ENCODE data around the gene SULT1C3.
"Not testable (repeated sequence)": the region's sequence is repeated elsewhere in the genome, so short reads cannot be mapped to it uniquely, and the experiment has no call there.

The SULT1C3 gene

DNA sequence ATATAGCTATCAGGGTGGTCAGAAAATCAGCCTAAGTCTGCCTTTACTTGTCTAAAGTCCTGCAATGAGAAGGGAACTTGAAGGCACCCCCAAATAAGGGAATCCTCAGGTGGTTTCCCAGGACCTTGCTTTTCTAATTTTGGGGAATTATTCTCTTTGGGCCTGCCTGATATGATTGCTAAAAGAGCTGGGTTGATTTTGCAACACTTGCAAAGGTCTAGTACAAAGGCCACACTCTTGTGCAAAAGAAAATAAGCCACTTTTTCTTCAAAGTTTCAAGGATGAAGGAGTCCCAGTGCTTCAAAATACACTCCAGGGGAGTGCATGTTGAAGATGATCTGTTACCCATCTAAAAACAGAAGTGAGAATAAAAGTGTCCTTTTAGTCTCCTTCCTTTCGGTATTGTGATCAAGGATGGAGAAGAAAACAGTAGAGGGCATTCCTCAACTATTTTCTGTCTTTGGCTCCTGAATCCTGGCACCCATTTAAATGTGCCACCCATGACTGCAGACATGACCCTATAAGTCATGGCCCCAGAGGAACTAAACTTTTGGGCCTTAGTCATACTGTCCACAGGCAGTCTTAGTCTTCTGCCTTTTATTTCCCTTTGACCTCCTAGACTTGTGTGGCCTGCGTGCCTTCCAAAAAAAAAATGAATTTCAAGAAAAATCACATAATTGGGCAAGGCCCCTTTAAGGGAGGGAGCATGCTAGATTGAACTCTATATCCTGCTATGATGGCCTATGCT, 5.1 kb downstream of the SULT1C3 start:
- in situ Hi-C loops (cut with MboI; ENCODE audit: low sequenced_read_pairs) = no loop called here

DNA sequence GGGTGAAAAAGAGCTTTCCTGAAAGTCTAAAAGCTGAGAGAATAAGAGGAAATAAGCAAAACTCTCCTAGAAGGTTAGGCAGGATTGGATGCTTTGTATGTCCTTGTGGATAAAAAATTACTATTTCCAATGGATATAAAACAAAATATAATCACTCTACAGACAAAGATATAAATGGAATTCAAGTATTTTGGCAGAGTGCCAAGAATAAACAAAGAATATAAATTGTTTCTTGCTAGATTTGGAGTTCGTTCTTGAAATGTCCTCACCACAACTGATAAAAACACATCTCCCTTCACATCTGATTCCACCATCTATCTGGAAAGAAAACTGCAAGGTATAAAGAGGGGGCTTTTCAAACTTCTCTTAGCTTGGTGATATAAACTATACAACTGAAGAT, 13.3 kb downstream of the SULT1C3 start:
- in situ Hi-C loops (cut with MboI; ENCODE audit: low sequenced_read_pairs) = no loop called here

DNA sequence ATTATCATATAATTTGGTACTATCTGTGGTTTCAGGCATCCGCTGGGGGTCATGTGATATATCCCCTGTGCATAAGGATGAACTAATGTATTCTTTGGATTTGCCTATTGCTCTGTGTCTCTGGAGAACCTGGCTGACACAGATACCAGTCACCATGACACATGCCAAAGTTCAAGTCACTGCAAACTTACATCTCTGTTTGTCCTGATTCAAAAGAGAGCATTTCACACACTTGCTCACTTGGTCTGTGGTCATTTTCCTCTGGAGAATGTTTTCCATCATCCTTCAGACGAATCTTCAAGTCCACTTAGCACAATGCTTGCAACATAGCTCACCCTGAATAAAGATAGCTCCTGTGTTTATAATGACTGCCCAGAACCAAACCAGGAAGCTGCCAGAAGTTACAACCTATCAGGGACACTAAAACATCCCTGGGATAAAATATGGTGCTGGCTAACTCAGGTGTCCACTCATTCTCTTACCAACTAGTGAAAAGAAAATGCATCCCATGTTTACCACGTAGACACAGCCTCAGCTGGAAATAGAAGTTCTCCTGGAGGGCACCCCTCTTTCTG, 18.1 kb downstream of the SULT1C3 start:
- in situ Hi-C loops (cut with MboI; ENCODE audit: low sequenced_read_pairs) = no loop called here

DNA sequence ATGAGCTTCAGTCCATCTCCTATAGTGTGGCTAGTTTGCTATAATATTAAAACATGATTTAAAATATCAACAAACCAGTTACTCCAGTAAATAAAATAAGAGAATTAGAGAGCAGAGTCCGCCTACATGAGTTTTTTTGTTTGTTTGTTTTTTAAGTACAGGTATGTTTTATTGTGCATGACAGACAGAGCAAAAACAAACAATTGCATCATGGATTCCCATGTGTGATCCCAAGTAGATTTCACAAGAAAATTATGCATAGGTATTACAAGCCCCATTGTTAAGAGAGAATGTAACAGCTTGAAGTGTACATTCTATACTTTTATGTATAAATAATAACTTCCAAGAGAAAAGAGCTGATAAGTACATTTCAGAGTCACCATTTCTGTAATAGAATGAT, 21.0 kb downstream of the SULT1C3 start:
- in situ Hi-C loops (cut with MboI; ENCODE audit: low sequenced_read_pairs) = no loop called here

DNA sequence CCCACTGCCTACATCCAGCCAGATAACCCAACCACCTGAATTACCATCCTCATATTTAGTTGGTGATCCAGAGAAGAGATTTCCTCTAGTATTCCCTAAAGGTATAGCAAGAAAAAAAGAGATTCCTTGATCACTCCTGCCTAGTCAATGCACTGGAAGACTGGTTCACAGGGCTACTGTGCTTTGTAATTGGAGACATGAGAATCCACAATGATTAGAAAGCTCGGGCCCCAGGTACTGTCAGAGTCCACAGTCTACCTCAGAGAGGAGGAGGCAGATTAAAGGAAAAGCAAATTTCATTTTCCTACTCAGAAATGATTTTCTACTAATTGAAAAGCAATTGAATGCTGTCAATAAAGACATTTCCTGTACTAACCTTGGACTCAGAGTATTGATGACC, 22.3 kb downstream of the SULT1C3 start:
- in situ Hi-C loops (cut with MboI; ENCODE audit: low sequenced_read_pairs) = no loop called here

DNA sequence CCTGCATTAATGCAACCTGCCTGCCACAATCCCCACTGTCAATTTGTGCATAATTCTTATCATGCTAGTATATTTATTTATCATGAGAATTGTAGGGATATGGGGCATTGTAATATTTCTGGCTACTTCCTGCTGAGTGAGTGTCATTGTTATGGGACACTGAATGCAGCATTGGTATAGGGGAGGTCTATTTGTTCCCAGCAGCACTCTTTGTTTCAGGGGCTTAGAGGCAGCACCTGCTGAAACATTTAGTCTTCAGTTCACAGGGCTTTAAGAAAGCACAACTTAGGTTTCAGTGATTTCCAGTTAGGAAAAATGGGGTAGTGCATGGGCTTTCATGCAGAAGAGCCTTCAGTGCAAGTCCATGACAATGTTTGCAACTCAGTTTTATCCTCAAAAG, 23.6 kb downstream of the SULT1C3 start:
- in situ Hi-C loops (cut with MboI; ENCODE audit: low sequenced_read_pairs) = no loop called here

DNA sequence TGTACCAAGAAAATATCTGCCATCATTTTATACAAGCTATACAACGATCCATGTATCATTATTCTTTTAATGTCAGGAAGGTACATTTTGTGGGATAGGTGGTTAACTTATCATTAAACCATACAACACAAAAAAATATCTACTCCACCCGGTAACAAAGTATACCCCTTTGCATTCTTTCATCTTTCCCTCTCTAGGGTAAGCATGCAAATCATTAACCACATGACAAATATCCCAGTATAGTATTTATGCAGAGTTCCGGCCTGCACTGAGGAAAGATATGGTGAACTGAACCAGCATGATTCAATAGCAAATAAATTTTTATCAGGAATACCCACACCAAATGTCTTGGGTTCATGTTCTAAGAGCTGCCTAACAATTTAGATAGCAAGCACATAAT, 26.4 kb downstream of the SULT1C3 start:
- in situ Hi-C loops (cut with MboI; ENCODE audit: low sequenced_read_pairs) = no loop called here

DNA sequence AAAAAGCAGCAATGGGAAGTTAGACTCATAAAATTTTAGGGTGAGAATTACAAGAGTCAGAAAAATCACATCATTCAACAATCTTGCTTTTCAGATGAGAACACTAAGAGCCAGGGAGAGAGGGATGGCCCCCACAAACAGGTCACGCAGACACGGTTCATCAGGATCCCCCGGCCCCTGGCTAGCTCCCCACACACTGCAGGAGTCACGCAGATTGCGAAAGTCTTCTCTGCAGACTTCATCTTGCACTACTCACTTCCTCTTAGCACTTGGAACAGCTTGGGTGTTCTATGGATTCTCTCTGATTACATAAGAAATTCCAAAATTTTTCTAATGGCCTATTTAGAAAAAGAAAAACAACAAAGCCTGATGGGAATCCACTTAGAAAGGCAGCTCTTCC, 27.3 kb downstream of the SULT1C3 start:
- in situ Hi-C loops (cut with MboI; ENCODE audit: low sequenced_read_pairs) = no loop called here

DNA sequence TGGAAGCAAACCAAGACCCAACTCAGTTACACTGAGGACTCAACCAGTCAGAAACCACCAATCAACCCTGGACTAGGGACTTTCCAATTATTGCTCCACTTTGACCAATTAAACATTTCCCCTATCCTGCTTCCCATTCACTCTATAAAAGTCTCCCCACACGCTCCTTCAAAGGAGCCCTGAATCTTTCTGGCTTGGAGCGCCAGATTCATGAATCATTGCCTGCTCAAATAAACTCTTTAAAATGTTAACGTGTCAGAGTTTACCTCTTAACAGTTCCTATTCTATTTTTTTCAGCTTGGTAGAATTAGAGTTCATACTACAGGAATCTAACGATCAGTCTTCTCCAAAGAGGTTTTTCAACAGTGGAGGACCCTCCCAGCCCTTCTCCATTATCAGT, 28.2 kb downstream of the SULT1C3 start:
- in situ Hi-C loops (cut with MboI; ENCODE audit: low sequenced_read_pairs) = no loop called here

DNA sequence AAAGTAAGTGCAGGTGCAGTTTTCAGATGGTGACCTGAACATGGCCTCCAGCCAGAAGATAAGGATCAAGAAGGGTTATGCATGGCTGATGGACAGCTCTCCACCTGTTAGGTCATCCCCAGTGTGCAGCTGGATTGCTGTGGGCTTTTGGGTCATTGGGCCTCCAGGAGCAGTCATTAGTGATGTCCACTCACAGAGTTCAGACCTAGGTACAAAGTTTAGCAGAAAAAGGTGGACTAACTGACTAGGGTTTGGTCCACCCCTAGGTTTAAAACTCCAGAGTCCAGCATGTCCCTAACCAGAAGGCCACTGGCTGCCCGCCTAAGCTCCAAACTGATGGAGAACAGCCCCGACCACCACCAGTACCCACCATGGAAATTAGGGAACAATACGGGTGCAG, 30.6 kb downstream of the SULT1C3 start:
- in situ Hi-C loops (cut with MboI; ENCODE audit: low sequenced_read_pairs) = no loop called here

DNA sequence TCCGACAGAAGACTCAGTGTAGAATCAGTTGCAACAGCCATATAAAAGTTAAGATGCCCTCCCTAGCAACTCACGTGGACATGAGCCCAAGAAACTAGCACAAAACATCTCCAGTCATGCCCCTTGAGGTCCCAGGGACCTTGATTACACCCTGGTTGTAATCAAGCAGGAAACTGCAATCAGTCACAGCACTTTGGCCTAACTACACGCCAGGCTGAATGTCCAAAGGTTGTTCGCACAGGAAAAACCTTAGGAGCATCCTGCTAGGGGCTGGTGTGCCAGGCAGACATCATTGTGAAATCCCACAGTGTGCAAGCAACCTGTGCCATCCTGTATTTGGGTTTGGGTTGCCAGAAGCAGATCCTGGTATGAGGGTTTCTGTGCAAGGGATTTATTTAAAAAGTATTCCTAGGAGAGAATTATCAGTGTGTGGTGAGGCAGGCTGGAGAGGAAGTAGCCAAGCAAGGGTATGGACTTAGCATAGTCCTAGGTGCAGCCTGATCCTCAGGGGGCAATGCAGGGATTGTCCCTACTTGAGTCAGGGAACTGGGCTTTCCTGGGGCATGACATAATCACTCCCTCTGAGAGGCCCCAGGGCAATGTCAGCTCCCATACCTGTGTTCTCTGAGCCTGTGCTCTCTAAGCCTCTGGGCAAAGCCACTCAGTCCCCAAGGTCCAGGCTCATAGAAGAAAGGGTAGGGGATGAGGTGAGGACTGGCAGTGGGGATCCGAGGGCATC, 31.2 kb downstream of the SULT1C3 start:
- in situ Hi-C loops (cut with MboI; ENCODE audit: low sequenced_read_pairs) = no loop called here

DNA sequence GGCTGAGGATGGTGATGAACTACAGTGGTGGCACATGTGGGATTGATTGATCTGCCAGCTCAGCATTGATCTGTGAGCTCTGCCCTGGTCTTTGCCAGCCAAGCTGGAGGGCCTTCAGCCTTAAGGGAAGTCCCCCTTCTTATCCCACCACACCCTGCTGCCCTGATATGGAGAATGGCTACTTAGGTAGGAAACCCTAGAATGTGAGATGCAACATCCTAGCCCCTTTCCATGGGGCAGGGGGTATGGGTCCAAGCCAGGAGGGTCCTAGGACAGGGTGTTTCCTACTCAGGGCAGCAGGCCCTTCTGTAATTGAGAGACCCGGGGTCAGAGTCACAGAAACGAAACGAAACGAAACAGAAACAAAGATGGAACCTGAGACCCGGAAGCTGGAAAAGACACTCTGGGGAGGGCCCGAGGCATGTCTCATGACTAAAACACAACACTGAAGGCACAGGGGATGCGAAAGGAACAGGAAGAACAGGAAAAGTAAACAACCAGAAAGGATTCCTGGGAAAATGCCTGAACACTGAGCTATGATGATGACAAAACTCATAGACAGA, 32.0 kb downstream of the SULT1C3 start:
- in situ Hi-C loops (cut with MboI; ENCODE audit: low sequenced_read_pairs) = no loop called here

DNA sequence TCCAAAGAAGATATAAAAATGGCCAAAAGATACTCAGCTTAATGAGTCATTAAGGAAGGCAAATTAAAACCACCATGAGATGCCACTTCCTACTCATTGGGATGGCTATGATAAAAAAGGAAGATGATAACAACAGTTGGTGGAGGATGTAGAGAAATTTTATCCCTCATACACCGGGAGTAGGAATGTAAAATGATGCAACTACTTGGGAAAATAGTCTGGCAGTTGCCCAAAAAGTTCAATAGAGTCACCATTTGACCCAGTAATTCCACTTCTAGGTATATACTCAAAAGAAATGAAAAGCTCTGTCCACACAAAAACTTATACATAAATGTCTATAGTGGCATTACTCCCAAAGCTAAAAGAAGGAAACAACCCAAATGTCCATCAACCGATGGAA, 38.9 kb downstream of the SULT1C3 start:
- in situ Hi-C loops (cut with MboI; ENCODE audit: low sequenced_read_pairs) = no loop called here

DNA sequence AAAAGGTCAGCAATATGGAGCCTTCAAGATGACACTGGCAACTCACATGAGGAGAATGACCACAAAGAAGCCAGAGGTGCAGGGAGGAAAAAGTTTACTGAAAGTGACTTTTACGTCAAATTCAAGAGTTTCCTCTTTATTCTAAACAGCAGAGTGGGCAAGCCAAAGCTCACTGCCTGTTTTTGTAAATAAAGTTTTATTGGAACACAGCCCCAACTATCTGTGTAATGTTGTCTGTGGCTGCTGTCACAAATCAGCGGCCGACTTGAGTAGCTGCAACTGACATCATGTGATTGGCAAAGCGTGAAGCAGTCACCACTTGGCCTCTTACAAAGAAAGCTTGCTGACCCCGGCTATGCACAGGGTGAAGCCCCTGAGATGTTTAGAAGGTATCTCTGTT, 39.7 kb downstream of the SULT1C3 start:
- in situ Hi-C loops (cut with MboI; ENCODE audit: low sequenced_read_pairs) = no loop called here

DNA sequence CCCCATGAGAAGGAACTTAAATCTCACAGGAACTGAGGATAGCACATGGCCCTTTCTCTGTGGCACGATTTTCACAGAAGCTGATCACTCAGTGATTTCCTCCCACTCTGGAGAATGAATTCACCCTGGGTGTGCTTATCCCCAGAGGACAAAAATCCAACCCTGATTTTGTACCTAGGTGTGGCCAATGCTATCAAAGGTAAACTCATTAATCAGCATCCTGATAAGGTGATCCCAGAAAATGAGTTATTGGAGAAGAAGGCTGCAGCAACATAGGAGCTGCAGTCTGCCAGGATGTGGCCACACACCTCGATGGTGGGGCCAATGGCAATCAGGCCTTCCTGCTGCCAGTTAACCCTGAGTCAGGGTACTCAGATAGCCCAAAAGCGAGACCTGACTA, 40.7 kb downstream of the SULT1C3 start:
- in situ Hi-C loops (cut with MboI; ENCODE audit: low sequenced_read_pairs) = no loop called here

DNA sequence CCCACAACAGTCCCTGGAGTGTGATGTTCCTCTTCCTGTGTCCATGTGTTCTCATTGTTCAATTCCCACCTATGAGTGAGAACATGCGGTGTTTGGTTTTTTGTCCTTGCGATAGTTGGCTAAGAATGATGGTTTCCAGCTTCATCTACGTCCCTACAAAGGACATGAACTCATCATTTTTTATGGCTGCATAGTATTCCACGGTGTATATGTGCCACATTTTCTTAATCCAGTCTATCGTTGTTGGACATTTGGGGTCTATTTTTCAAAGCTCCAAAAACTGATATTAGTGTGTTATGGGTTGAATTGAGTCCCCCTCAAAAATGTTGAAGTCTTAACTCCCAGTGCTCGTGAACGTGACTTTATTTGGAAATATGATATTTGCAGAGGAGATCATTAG, 44.8 kb downstream of the SULT1C3 start:
- in situ Hi-C loops (cut with MboI; ENCODE audit: low sequenced_read_pairs) = not testable (repeated sequence)

DNA sequence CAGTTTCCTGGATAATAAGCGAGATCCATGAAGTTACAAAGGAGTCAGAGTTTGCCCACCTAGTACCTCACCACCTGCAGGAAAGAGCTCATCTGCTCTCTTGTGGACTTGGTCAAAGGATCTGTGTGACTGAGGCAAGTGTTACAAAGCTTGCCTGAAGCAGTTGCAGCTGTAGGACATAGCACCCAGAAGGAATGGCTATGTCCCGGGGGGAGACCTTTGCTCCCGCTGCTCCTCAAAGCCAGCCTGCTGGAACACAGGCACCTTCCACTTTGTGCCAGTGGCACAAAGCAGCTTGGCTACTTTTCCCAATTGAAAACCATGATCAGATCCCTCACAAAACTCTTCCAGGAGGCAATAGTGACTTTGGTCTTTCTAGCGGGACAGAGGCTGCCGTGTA, 45.8 kb downstream of the SULT1C3 start:
- in situ Hi-C loops (cut with MboI; ENCODE audit: low sequenced_read_pairs) = no loop called here

DNA sequence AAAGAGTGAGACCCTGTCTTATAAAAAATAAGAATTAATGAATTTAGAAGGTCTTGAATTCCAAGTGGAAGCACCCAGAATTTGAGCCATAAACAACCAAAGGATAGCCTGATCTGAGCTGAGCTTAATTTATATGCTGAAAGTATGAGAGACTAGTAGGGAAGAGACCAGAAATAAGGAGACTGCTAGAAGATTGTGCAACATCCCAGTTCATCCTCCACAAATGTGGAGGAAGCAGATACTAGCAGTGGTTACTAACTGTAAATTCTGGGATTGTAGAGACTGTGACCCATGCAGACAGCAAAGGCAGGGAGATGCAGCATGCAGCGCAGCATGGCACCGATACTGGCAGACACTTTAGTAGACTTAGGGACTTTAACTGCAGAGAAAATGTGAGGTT, 47.4 kb downstream of the SULT1C3 start:
- in situ Hi-C loops (cut with MboI; ENCODE audit: low sequenced_read_pairs) = no loop called here

DNA sequence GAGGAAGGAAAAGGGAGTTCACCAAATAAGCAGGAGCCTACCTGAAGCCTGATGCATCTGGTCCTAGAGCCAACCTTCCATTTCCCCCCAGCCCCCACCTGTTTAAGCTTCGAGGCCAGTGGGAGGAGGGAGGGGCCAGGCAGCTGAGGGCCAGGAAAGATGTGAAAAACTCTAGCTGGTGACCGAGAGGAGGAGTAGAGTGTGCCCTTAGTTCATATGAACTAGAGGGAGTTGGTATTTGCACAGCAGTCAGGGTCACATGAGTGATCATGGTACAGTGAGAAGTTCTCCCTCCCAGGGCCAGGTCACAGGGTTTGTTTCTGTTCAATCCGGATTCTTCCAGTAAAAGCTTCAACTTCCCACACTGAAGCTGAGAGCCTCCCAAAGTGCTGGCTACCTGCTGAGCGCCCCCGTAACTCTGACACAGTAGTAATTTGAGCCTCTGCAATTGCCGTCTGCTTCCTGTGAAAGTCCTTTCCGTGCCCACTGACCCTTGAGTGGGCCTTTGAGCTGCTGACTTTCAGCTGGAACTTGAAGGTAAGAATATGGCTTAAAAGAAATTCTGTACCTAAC, 48.9 kb downstream of the SULT1C3 start, which contains the start of gene SULT1C2:
Gene SULT1C2, plus strand, starts transcription at position 362 of the 573 bp plus-strand sequence. CDS start 4,773 bp downstream, outside the sequence.
- in situ Hi-C loops (cut with MboI; ENCODE audit: low sequenced_read_pairs) = no loop called here

DNA sequence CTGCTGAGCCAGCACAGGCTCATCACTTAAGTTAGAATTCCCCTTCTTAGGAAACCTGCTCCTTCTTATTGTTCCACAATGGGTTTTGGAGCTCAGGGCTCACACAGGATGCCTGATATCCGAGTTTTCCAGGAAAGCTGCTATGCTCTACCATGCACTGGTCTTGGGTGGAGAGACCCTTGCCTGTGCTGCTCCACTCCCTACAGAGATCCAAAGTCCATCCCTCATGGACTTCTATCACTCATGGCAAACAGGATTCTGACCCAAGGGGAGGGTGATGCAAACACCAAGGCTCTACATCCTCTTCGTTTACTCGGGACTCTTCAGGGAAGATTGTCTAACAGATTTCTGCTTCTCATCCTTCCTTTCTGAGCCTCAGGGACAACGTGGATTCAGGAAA, 54.1 kb downstream of the SULT1C3 start:
- in situ Hi-C loops (cut with MboI; ENCODE audit: low sequenced_read_pairs) = no loop called here

DNA sequence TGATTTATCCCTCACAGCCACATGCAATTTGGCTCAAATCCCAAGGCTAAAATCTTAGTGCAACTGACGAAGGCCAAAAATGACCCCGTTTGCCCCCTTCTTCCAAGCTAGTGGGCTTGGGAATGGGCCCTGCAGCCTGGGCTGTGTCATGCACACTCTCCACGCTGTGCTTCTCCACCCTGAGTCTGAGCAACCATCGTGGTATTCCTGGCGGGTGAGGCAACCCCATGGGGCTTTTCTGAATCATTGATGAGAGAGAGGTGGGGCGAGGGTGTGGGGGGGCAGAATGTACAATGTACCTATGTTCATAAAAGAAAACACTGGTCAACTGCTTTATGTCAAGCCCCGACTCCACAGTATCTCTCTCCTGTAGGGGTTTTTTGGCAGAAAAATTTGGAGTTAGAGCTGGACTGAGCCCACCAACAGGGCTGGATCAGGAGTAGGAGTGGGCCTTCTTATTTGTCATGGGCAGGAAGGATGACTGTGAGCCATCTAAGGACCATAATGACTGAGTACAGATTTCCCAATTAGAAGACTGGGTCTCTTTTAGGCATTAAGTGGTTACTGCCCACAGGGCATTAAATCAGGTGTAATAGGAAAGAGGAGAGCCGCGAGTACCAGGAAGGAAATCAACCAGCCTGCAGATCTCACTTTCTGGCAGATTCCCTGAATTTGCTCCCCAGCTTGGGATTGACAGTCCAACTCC, 57.8 kb downstream of the SULT1C3 start:
- in situ Hi-C loops (cut with MboI; ENCODE audit: low sequenced_read_pairs) = no loop called here
